ENCODE measurements around the gene PRR22.
A peak's percentile ranks its signal among the peaks of the same experiment; 100 is the strongest.

The PRR22 gene

DNA sequence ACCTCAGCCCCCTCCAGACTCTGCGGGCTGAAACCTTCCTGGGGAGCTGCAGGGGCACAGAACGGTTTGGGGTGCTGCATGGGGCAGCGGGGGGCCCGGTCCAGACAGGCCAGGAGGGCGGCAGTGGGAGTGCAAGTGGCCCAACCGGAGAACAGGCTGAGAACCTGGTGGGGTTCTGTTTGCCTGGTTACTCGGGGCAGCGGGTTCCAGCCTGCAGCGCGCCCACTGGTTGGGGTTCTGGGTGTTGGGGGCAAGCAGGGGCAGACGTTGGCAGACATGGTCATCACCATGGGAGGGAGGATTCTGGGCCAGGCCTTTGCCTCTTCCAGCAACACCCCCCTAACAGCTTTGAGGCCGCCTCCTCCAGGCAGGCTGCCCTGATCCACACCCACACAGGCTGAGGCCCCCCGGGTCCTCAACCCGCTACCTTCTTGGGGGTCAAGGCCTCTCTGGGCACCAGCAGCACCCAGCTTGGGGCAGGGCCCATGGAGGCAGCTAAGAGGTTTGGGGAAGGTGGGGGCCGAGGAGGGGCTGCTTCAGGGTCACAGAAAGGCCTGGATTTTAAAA, at the start of gene PRR22:
Gene PRR22, minus strand, starts transcription at position 166 of the 567 bp plus-strand sequence. Its CDS starts 86 bp downstream, at position 80.
- TF ChIP-seq CTCF (IDR thresholded peaks at IDR 0.05; ENCODE audit: borderline replicate concordance, insufficient read depth, low read depth, low read length): no peak
- H3K4me3 ChIP-seq (ENCODE audit: low read depth, low read length): no peak within 1 kb of the TSS

- TF ChIP-seq CTCF (IDR thresholded peaks at IDR 0.05; ENCODE audit: borderline replicate concordance, insufficient read depth, low read depth, low read length): no peak
- no peak overlapping the region for H3K4me3 ChIP-seq (ENCODE audit: low read depth, low read length)
These were observed 48.1 kb upstream of the PRR22 start for GRCh38 chr19:5832527-5833216.

DNA sequence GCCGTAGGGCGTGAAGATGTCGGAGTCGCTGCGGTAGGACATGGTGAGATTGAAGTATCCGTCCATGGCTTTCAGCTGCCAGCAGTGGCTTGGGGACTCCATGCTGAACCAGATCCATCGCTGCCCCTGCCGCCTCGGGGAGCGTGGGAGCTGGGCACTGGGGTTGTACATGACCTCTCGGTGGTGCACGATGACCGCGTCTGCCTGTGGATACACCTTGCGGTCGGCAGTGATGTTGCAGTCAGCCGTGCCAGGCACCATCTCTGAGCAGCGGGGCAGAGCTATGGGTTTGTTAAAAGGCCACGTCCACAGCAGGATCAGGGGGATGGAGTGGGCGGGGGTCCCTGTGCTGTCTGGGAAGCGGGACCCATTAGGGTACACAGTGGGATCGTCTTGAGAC, 47.5 kb upstream of the PRR22 start:
- no peak for TF ChIP-seq CTCF (IDR thresholded peaks at IDR 0.05; ENCODE audit: borderline replicate concordance, insufficient read depth, low read depth, low read length)
- no peak overlapping the region for H3K4me3 ChIP-seq (ENCODE audit: low read depth, low read length)

GRCh38 chr19:5831159-5831558, 46.6 kb upstream of the PRR22 start:
- no peak for TF ChIP-seq CTCF (IDR thresholded peaks at IDR 0.05; ENCODE audit: borderline replicate concordance, insufficient read depth, low read depth, low read length)
- H3K4me3 ChIP-seq (ENCODE audit: low read depth, low read length): no peak overlapping the region

- no peak for TF ChIP-seq CTCF (IDR thresholded peaks at IDR 0.05; ENCODE audit: borderline replicate concordance, insufficient read depth, low read depth, low read length)
- H3K4me3 ChIP-seq (ENCODE audit: low read depth, low read length): no peak overlapping the region
These were observed 45.2 kb upstream of the PRR22 start for GRCh38 chr19:5829567-5830310.

DNA sequence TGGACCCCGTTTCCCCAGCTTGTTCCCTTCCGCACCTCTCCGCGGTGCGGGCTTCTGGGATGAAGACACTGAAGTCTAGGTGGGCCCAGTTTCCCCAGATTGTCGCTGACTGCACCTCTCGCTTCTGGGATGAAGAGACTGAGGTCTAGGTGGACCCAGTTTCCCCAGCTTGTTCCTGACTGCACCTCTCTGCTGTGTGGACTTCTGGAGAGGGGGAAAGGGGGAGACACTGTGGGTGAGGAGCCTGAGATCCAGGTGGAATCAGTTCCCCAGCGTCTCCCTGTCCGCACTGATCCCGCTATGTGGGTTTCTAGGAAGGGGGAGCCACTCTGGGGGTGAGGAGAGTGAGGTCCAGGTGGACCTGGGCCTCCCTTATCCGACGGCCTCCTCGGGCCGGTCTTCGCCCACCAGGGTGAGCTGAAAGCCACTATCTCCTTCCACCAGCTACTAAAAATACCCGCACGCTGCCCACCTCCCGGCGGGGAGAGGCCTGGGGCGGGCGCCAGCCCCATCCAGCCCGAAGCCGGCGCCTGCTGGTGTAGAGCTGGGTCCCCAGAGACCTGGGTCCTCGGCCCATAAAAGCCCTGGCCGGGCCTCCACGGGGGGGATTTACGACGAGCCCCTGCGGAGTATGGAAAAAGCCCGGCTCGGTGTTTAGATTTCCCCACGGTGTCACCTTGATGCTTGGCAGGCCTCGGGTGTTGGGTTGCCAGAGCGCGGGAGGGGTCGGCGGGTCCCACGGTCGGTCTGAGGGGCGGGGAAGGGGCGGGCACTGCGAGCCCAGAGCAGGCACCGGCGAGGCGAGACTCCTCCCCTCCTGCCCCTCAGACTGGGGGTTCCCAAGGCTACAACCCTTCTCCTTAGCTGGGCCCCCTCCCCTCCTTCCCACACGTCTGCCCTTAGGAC, 44.4 kb upstream of the PRR22 start:
- H3K4me3 ChIP-seq (ENCODE audit: low read depth, low read length): peak overlapping the region; percentile 57
- TF ChIP-seq CTCF (IDR thresholded peaks at IDR 0.05; ENCODE audit: borderline replicate concordance, insufficient read depth, low read depth, low read length): no peak

Measured in GM12875 (cell line).